ENCODE results near the gene UMAD1.

The UMAD1 gene

DNA sequence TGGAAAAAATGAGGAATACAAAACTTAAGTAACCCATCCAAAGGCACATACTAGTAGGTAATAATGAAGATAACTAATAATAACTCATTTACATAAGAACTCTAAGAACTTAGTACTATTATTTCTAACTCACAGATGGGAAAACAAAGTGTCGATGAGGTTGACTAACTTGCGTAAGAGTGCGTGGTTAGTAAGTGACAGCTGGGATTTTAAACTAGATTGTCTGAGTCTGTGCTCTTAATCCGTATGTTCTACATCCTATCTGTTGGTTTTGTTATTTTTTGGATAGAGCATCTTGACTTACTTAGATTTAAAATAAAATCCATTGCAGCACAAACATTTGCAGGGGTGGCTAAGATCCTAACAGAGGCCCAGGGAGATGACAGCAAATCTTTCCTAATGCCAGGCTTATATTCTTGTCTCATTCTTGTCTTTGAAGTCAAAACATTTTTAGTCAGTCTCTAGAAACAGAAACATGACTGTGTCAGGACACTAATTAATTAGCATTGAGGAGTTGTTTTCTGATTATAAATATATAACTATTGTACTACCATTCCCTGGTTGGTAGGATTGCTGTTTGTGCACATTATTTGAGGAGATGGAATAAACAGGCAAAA, 66.1 kb downstream of the UMAD1 start:
- ChIA-PET POLR2A (no interaction called here), CTCF (no interaction called here)
- TF ChIP-seq, protein P1, sequence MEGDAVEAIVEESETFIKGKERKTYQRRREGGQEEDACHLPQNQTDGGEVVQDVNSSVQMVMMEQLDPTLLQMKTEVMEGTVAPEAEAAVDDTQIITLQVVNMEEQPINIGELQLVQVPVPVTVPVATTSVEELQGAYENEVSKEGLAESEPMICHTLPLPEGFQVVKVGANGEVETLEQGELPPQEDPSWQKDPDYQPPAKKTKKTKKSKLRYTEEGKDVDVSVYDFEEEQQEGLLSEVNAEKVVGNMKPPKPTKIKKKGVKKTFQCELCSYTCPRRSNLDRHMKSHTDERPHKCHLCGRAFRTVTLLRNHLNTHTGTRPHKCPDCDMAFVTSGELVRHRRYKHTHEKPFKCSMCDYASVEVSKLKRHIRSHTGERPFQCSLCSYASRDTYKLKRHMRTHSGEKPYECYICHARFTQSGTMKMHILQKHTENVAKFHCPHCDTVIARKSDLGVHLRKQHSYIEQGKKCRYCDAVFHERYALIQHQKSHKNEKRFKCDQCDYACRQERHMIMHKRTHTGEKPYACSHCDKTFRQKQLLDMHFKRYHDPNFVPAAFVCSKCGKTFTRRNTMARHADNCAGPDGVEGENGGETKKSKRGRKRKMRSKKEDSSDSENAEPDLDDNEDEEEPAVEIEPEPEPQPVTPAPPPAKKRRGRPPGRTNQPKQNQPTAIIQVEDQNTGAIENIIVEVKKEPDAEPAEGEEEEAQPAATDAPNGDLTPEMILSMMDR (IDR thresholded peaks at IDR 0.05; ENCODE audit: control extremely low read depth, extremely low read depth, low read depth, missing control alignments): no peak
- DNase-seq (ENCODE audit: extremely low spot score): no peak

DNA sequence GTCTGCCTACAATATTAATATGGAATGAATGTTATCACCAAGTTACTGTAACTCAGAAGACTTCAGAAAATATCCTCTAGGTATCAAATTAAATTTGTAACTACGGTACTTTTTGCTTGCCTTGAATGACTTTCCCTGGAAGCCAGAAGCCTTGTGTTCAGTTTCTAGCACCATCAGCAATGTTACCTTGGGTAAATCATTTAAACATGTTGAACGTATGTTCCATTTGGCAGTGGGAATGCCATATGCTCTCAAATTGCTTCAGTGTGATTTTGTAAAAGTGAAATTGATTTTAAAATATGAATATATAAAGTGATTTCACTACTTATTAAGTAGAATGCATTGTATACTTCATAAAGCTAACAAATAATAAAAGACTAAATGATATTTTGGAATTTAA, 66.7 kb downstream of the UMAD1 start:
- POLR2A ChIA-PET: no interaction called here

DNA sequence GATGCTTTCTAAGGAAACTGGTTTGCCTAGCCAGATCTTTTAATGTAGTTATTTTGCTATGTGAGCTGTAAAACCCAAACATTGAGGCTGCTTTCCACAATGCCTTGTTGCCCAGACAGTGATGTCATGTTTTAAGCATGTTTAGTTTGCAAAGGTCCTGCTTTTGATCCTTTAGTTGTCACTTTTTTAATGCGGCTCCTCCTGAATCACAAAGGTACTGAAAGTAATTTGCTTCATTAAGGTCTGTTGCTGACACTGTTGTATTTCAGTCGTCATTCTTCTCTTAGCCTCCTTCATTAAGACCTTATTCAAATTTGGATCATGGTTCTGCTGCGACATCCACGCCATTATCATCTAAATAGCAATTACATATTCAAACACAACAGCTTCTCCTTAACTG, 67.3 kb downstream of the UMAD1 start:
- POLR2A ChIA-PET: no interaction called here
- TF ChIP-seq, protein P1 (IDR thresholded peaks at IDR 0.05; ENCODE audit: control extremely low read depth, extremely low read depth, low read depth, missing control alignments): no peak
- CTCF ChIA-PET: interaction anchor here (1.5 kb wide), 1 partner anchor 26 kb away, joined by 5 read pairs; no protein-coding TSS in a partner anchor
- no peak for DNase-seq (ENCODE audit: extremely low spot score)

More for the DNA sequence above, 66.7 kb downstream of the UMAD1 start:
- TF ChIP-seq, protein P1 (IDR thresholded peaks at IDR 0.05; ENCODE audit: control extremely low read depth, extremely low read depth, low read depth, missing control alignments): no peak
- DNase-seq (ENCODE audit: extremely low spot score): no peak
- CTCF ChIA-PET: interaction anchor here (1.5 kb wide), 1 partner anchor 26 kb away, joined by 5 read pairs; no protein-coding TSS in a partner anchor

DNA sequence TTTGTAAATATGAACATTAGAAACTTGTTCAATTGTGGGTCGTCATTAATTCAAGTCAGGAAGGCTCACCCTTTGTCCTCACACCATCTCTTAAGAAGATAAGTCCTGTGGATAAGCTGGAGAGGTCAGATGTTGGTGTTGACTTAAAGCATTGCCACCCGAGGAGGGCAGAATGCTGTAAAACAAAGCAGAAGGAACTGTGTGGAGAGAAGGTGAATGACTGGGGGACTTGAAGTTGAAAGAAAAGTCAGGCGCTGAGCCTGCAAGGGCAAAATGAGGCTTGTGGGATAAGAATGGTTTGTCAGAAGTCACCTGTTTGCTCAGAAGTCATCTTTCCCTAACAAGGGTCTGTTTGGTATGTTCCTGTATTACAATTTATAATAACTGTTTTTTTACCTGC, 68.7 kb downstream of the UMAD1 start:
- CTCF ChIA-PET: no interaction called here
- TF ChIP-seq, protein P1 (IDR thresholded peaks at IDR 0.05; ENCODE audit: control extremely low read depth, extremely low read depth, low read depth, missing control alignments): no peak
- DNase-seq (ENCODE audit: extremely low spot score): no peak
- POLR2A ChIA-PET: no interaction called here

DNA sequence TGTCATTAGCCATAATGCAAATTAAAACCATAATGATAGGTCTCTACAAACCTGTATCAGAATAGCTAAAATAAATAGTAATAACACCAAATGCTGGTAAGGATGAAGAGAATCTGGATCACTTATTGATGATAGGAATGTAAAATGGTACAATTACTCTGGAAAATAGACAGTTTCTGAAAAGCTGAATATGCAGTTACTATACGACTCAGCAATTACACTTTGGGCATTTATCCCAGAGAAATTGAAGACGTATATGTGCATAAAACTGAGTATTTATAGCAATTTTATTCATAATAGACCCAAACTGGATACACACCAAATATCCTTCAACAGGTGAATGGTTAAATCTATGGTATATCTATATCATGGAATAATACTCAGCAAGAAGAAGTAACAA, 69.9 kb downstream of the UMAD1 start:
- CTCF ChIA-PET: no interaction called here
- POLR2A ChIA-PET: no interaction called here
- no peak for DNase-seq (ENCODE audit: extremely low spot score)
- TF ChIP-seq, protein P1 (IDR thresholded peaks at IDR 0.05; ENCODE audit: control extremely low read depth, extremely low read depth, low read depth, missing control alignments): no peak

DNA sequence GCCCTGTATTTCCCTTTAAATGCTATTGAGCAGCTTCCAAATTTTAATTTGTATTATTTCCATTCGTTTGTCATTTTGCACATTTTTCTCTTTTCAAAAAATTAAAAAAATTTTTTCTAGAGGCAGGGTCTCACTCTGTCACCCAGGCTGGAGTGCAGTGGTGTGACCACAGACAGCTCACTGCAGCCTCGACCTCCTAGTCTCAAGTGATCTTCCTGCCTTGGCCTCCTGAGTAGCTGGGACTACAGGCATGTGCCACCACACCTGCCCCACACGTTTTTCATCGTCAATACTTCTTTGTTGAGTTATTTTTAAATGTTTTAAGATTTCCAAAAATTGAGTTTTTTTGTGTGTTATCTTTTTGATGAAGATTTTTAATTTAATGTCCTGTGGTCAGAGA, 73.2 kb downstream of the UMAD1 start:
- POLR2A ChIA-PET: interaction anchor here (0.6 kb wide), 1 partner anchor 53 kb away, joined by 4 read pairs; no protein-coding TSS in a partner anchor
- CTCF ChIA-PET: interaction anchor here (1.2 to 2.6 kb wide), 3 partner anchors 11 to 32 kb away, joined by 4 to 14 read pairs (median 5); no protein-coding TSS in a partner anchor
- DNase-seq (ENCODE audit: extremely low spot score): no peak
- TF ChIP-seq, protein P1 (IDR thresholded peaks at IDR 0.05; ENCODE audit: control extremely low read depth, extremely low read depth, low read depth, missing control alignments): no peak
